H9 (cell line): ENCODE measurements around the gene TNFSF18. TPM values are rescaled to one million over a fixed set of nuclear protein-coding genes. Genes with fewer than 3 reads are reported as not detected.

ENCODE experiments used
- DNase-seq: peaks from one replicate; pipeline ENCODE4 v3.0.0-alpha.2; 2017
- H2AFZ ChIP-seq: one replicate; pipeline ENCODE4 v1.6.1; 2013; ENCODE audit warnings: mild to moderate bottlenecking, low read length, control low read depth, moderate library complexity
- H2AK5ac ChIP-seq: 2 replicates; pipeline ENCODE4 v1.6.1; 2013; ENCODE audit warnings: low read length, control low read depth, mixed read lengths; ENCODE audit not compliant: insufficient read length
- H2BK120ac ChIP-seq: one replicate; pipeline ENCODE4 v1.6.1; 2013; ENCODE audit warnings: low read depth, mild to moderate bottlenecking, low read length, control low read depth, inconsistent platforms; ENCODE audit not compliant: poor library complexity, severe bottlenecking
- H2BK12ac ChIP-seq: 2 replicates; pipeline ENCODE4 v1.6.1; 2013; ENCODE audit warnings: low read length, control low read depth, mixed read lengths, low read depth; ENCODE audit not compliant: insufficient read length
- H2BK15ac ChIP-seq: 2 replicates; pipeline ENCODE4 v1.6.1; 2013; ENCODE audit warnings: low read depth, low read length, control low read depth
- H2BK20ac ChIP-seq: one replicate; pipeline ENCODE4 v1.6.1; 2013; ENCODE audit warnings: low read depth, mild to moderate bottlenecking, low read length, control low read depth, inconsistent platforms; ENCODE audit not compliant: poor library complexity, severe bottlenecking
- H2BK5ac ChIP-seq: 2 replicates; pipeline ENCODE4 v1.6.1; 2013; ENCODE audit warnings: low read length, control low read depth, mixed read lengths; ENCODE audit not compliant: insufficient read length
- H3K14ac ChIP-seq: 2 replicates; pipeline ENCODE4 v1.6.1; 2013; ENCODE audit warnings: low read length, control low read depth; ENCODE audit not compliant: insufficient read depth
- H3K18ac ChIP-seq: 2 replicates; pipeline ENCODE4 v1.6.1; 2013; ENCODE audit warnings: low read depth, mild to moderate bottlenecking, mixed read lengths, low read length, control low read depth; ENCODE audit not compliant: insufficient read length
- H3K23ac ChIP-seq: 2 replicates; pipeline ENCODE4 v1.6.1; 2013; ENCODE audit warnings: low read length, control low read depth, mixed read lengths, low read depth; ENCODE audit not compliant: insufficient read length
- H3K23me2 ChIP-seq: 2 replicates; pipeline ENCODE4 v1.6.1; 2013; ENCODE audit warnings: low read depth, mild to moderate bottlenecking, mixed read lengths, low read length, control low read depth; ENCODE audit not compliant: insufficient read length, poor library complexity, severe bottlenecking
- H3K27ac ChIP-seq: 2 replicates; pipeline ENCODE4 v1.5.1; 2013; ENCODE audit warnings: low read length, control low read depth, mixed read lengths, low read depth; ENCODE audit not compliant: insufficient read length
- H3K27me3 ChIP-seq: 2 replicates; pipeline ENCODE4 v1.6.1; 2013; ENCODE audit warnings: low read length, control low read depth, inconsistent platforms; ENCODE audit not compliant: insufficient read depth
- H3K4ac ChIP-seq: 2 replicates; pipeline ENCODE4 v1.6.1; 2013; ENCODE audit warnings: low read depth, mild to moderate bottlenecking, control low read depth, inconsistent platforms, low read length, moderate library complexity
- H3K4me1 ChIP-seq: 2 replicates; pipeline ENCODE4 v1.6.1; 2013; ENCODE audit warnings: low read length, control low read depth, inconsistent platforms; ENCODE audit not compliant: insufficient read depth
- H3K4me2 ChIP-seq: 2 replicates; pipeline ENCODE4 v1.6.1; 2013; ENCODE audit warnings: low read length, control low read depth, mixed read lengths; ENCODE audit not compliant: insufficient read length, insufficient read depth
- H3K56ac ChIP-seq: 2 replicates; pipeline ENCODE4 v1.6.1; 2013; ENCODE audit warnings: low read depth, mild to moderate bottlenecking, mixed read lengths, low read length, control low read depth; ENCODE audit not compliant: insufficient read length
- H3K79me1 ChIP-seq: 2 replicates; pipeline ENCODE4 v1.6.1; 2013; ENCODE audit warnings: low read depth, mild to moderate bottlenecking, moderate library complexity, low read length, control low read depth, inconsistent platforms; ENCODE audit not compliant: insufficient read depth, poor library complexity, severe bottlenecking
- H3K79me2 ChIP-seq: 2 replicates; pipeline ENCODE4 v1.6.1; 2013; ENCODE audit warnings: low read length, control low read depth, inconsistent platforms; ENCODE audit not compliant: insufficient read depth
- H3K9ac ChIP-seq: 2 replicates; pipeline ENCODE4 v1.6.1; 2013; ENCODE audit warnings: low read length, control low read depth, mixed read lengths; ENCODE audit not compliant: insufficient read length; ENCODE audit errors: extremely low read depth
- H3K9me3 ChIP-seq: one replicate; pipeline ENCODE4 v1.6.1; 2013; ENCODE audit warnings: low read depth, low read length, inconsistent platforms; ENCODE audit not compliant: control insufficient read depth
- H3T11ph ChIP-seq: one replicate; pipeline ENCODE4 v1.6.1; 2013; ENCODE audit warnings: mild to moderate bottlenecking, low read length, control low read depth, inconsistent platforms
- H4K20me1 ChIP-seq: one replicate; pipeline ENCODE4 v1.6.1; 2013; ENCODE audit not compliant: control insufficient read depth, insufficient read length, insufficient read depth
- H4K5ac ChIP-seq: 2 replicates; pipeline ENCODE4 v1.6.1; 2013; ENCODE audit warnings: low read depth, mild to moderate bottlenecking, mixed read lengths, low read length, control low read depth; ENCODE audit not compliant: insufficient read length
- H4K8ac ChIP-seq: replicated peaks from 2 replicates; pipeline ENCODE4 v1.6.1; 2013; ENCODE audit warnings: low read length, control low read depth, mixed read lengths, low read depth; ENCODE audit not compliant: insufficient read length
- H4K91ac ChIP-seq: 2 replicates; pipeline ENCODE4 v1.6.1; 2013; ENCODE audit warnings: low read depth, mild to moderate bottlenecking, moderate library complexity, mixed read lengths, low read length, control low read depth; ENCODE audit not compliant: insufficient read length
- H3K27ac Mint-ChIP-seq, 3 experiments: 2 replicates in 2 of 3; 3 replicates in 1 of 3; pipeline ENCODE4 v1.8.0; 2020 to 2021; ENCODE audit warnings: mixed read lengths in 3 of 3, mild to moderate bottlenecking in 1 of 3, moderate library complexity in 1 of 3
- H3K27me3 Mint-ChIP-seq: 2 replicates; pipeline ENCODE4 v1.8.0; 2021; ENCODE audit warnings: low read depth, mild to moderate bottlenecking, moderate library complexity, mixed read lengths
- H3K36me3 Mint-ChIP-seq, 3 experiments: 2 replicates in 2 of 3; 3 replicates in 1 of 3; pipeline ENCODE4 v1.8.0; 2020 to 2021; ENCODE audit warnings: low read depth in 3 of 3, mixed read lengths in 3 of 3; ENCODE audit not compliant: insufficient read depth in 1 of 3
- H3K4me1 Mint-ChIP-seq, 2 experiments: 2 replicates each; pipeline ENCODE4 v1.8.0; 2020; ENCODE audit warnings: mixed read lengths in 2 of 2
- H3K4me3 Mint-ChIP-seq, 2 experiments: 2 replicates in 1 of 2; 3 replicates in 1 of 2; pipeline ENCODE4 v1.8.0; 2020 to 2021; ENCODE audit warnings: mild to moderate bottlenecking in 2 of 2, mixed read lengths in 2 of 2, moderate library complexity in 1 of 2
- H3K9me3 Mint-ChIP-seq, 2 experiments: 2 replicates in 1 of 2; 3 replicates in 1 of 2; pipeline ENCODE4 v1.8.0; 2020; ENCODE audit warnings: mild to moderate bottlenecking in 2 of 2, mixed read lengths in 2 of 2, moderate library complexity in 1 of 2
- CTCF ChIP-seq: fragments of 200-600 bp; sonication (generic); conservative IDR thresholded peaks from 3 replicates; pipeline ENCODE4 v1.8.0; 2021; ENCODE audit warnings: antibody characterized with exemption, mild to moderate bottlenecking
- WGBS: extraction: QIAGEN DNeasy Blood & Tissue Kit; methylation state at CpG from one replicate; pipeline ENCODE4 v1.1.7; 2013; ENCODE audit warnings: missing lambda C conversion rate, low lambda C conversion rate, mixed read lengths; ENCODE audit not compliant: insufficient read length; ENCODE audit errors: extremely low coverage; 5-methylcytosine and 5-hydroxymethylcytosine counted together
- total RNA-seq: library from RNA; stranded (reverse); gene quantifications from 2 replicates; pipeline ENCODE4 v1.2.1, GENCODE V29; 2021

The TNFSF18 gene
- total RNA-seq, 1 experiment from 2014 or later = not detected

GRCh38 chr1:172993640-172994039, 57.1 kb downstream of the TNFSF18 start:
- no CpG with 5 or more reads among the region's 2 CpGs for WGBS
- Histone ChIP-seq H2AFZ (no peak overlapping the region), H2BK120ac (no peak overlapping the region), H3T11ph (no peak overlapping the region), H3K23me2 (no peaks in the 10 kb centered on the region), H3K14ac (no peak overlapping the region), H3K27ac (no peak overlapping the region), H2AK5ac (no peak overlapping the region), H3K79me1 (no peaks in the 10 kb centered on the region), H3K4me1 (0 out of 2 replicates have a peak, but pooled peaks cover 3% of the 10 kb centered on the region), H4K91ac (no peak overlapping the region), H3K27me3 (no peaks in the 10 kb centered on the region), H4K8ac (no peak overlapping the region), H3K23ac (no peak overlapping the region), H2BK12ac (no peak overlapping the region), H2BK15ac (no peak overlapping the region), H2BK5ac (no peak overlapping the region), H3K56ac (no peak overlapping the region), H3K4me2 (no peak overlapping the region), H3K18ac (no peak overlapping the region), H3K79me2 (no peaks in the 10 kb centered on the region), H4K5ac (no peak overlapping the region), H4K20me1 (no peaks in the 10 kb centered on the region), H3K9ac (no peak overlapping the region), H3K9me3 (no peaks in the 10 kb centered on the region), H3K4ac (no peak overlapping the region), H2BK20ac (no peak overlapping the region)
- peaks cover 12 to 17% of the 10 kb centered on the region in 2 experiments; a peak in 4 of 5 replicates for H3K9me3 Mint-ChIP-seq
- peaks cover 8 to 12% of the 10 kb centered on the region in 2 experiments for H3K4me1 Mint-ChIP-seq
- peaks cover 2 to 6% (median 4%) of the 10 kb centered on the region in 3 experiments; a peak in 5 of 7 replicates for H3K36me3 Mint-ChIP-seq
- no peaks in the 10 kb centered on the region for H3K27me3 Mint-ChIP-seq
- TF ChIP-seq CTCF = no peak
- H3K27ac Mint-ChIP-seq = no peak overlapping the region
- no peak for DNase-seq
- no peak overlapping the region for H3K4me3 Mint-ChIP-seq
